Neural progenitor cell (in vitro differentiated cells): ENCODE data around the gene EDC4. TPM values are rescaled to one million over a fixed set of nuclear protein-coding genes. Genes with fewer than 3 reads are reported as not detected.
"Not testable (repeated sequence)": the region's sequence is repeated elsewhere in the genome, so short reads cannot be mapped to it uniquely, and the experiment has no call there.

ENCODE experiments used
- DNase-seq: peaks from one replicate; pipeline ENCODE4 v3.0.0-alpha.2; 2016; ENCODE audit warnings: low spot score
- H2AFZ ChIP-seq: fragments of 200-600 bp; sonication (generic); replicated peaks from 2 replicates; pipeline ENCODE4 v1.6.1; 2016; ENCODE audit warnings: antibody characterized with exemption
- H3F3A ChIP-seq: fragments of 200-600 bp; sonication (generic); 2 replicates; pipeline ENCODE4 v1.6.1; 2016; ENCODE audit warnings: antibody characterized with exemption, low read depth
- H3K27ac ChIP-seq: fragments of 200-600 bp; sonication (generic); 2 replicates; pipeline ENCODE4 v1.5.1; 2016; ENCODE audit warnings: mild to moderate bottlenecking
- H3K27me3 ChIP-seq: fragments of 200-600 bp; sonication (generic); 2 replicates; pipeline ENCODE4 v1.6.1; 2016; ENCODE audit warnings: mild to moderate bottlenecking, moderate library complexity
- H3K36me3 ChIP-seq: fragments of 200-600 bp; sonication (generic); 2 replicates; pipeline ENCODE4 v1.5.1; 2016
- H3K4me1 ChIP-seq: fragments of 200-600 bp; sonication (generic); 2 replicates; pipeline ENCODE4 v1.6.1; 2016; ENCODE audit warnings: mixed run types
- H3K4me2 ChIP-seq: fragments of 200-600 bp; sonication (generic); 2 replicates; pipeline ENCODE4 v1.6.1; 2016
- H3K4me3 ChIP-seq: fragments of 200-600 bp; sonication (generic); 2 replicates; pipeline ENCODE4 v1.5.1; 2016
- H3K79me2 ChIP-seq: fragments of 200-600 bp; sonication (generic); 2 replicates; pipeline ENCODE4 v1.6.1; 2016; ENCODE audit warnings: low read depth
- H3K9ac ChIP-seq: fragments of 200-600 bp; sonication (generic); 2 replicates; pipeline ENCODE4 v1.6.1; 2016
- H3K9me3 ChIP-seq: fragments of 200-600 bp; sonication (generic); 2 replicates; pipeline ENCODE4 v1.5.1; 2016; ENCODE audit warnings: low read depth
- H4K20me1 ChIP-seq: fragments of 200-600 bp; sonication (generic); 2 replicates; pipeline ENCODE4 v1.6.1; 2016; ENCODE audit warnings: low read depth
- H3K27ac Mint-ChIP-seq: 3 replicates; pipeline ENCODE4 v1.8.0; 2021; ENCODE audit warnings: mixed read lengths
- H3K27me3 Mint-ChIP-seq: 2 replicates; pipeline ENCODE4 v1.8.0; 2022; ENCODE audit warnings: low read depth, mild to moderate bottlenecking, inconsistent platforms, moderate library complexity, mixed read lengths; ENCODE audit not compliant: insufficient read depth
- H3K36me3 Mint-ChIP-seq: 3 replicates; pipeline ENCODE4 v1.8.0; 2021; ENCODE audit warnings: mixed read lengths
- H3K4me1 Mint-ChIP-seq: 3 replicates; pipeline ENCODE4 v1.8.0; 2021; ENCODE audit warnings: mixed read lengths
- H3K4me3 Mint-ChIP-seq: 3 replicates; pipeline ENCODE4 v1.8.0; 2021; ENCODE audit warnings: mild to moderate bottlenecking, moderate library complexity, mixed read lengths
- H3K9me3 Mint-ChIP-seq: 3 replicates; pipeline ENCODE4 v1.8.0; 2020; ENCODE audit warnings: mixed read lengths
- EZH2 ChIP-seq: fragments of 200-600 bp; sonication (generic); IDR thresholded peaks from 2 replicates; pipeline ENCODE4 v1.6.1; 2017; ENCODE audit warnings: antibody characterized with exemption, mild to moderate bottlenecking, moderate library complexity
- EZH2phosphoT487 ChIP-seq: fragments of 200-600 bp; sonication (generic); IDR thresholded peaks from 2 replicates; pipeline ENCODE4 v1.6.1; 2017; ENCODE audit warnings: antibody characterized with exemption
- total RNA-seq: library from RNA; depleted of rRNA; stranded (reverse); fragments of >200 nt; gene quantifications from 2 replicates; pipeline ENCODE4 v1.2.3, GENCODE V29; 2015; ENCODE audit warnings: low replicate concordance
- TF ChIP-seq, protein P1 (sequence below): fragments of 200-600 bp; sonication (generic); IDR thresholded peaks from 2 replicates; pipeline ENCODE4 v1.5.1; 2017; ENCODE audit warnings: antibody characterized with exemption, mild to moderate bottlenecking

EDC4 gene
- total RNA-seq, 1 donor from 2014 or later, result 32.7 TPM

DNA sequence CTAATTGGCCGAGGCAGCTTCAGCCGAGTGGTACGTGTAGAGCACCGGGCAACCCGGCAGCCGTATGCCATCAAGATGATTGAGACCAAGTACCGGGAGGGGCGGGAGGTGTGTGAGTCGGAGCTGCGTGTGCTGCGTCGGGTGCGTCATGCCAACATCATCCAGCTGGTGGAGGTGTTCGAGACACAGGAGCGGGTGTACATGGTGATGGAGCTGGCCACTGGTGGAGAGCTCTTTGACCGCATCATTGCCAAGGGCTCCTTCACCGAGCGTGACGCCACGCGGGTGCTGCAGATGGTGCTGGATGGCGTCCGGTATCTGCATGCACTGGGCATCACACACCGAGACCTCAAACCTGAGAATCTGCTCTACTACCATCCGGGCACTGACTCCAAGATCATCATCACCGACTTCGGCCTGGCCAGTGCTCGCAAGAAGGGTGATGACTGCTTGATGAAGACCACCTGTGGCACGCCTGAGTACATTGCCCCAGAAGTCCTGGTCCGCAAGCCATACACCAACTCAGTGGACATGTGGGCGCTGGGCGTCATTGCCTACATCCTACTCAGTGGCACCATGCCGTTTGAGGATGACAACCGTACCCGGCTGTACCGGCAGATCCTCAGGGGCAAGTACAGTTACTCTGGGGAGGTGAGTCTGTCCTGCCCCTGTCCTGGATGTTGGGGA is 36.3 kb downstream of the EDC4 start:
- H3K9me3 Mint-ChIP-seq, result no peaks in the 10 kb centered on the region
- Histone ChIP-seq H3K27me3 (no peaks in the 10 kb centered on the region), H3K9ac (no peak overlapping the region), H3K9me3 (no peaks in the 10 kb centered on the region), H4K20me1 (peaks cover 12% of the 10 kb centered on the region), H3K4me2 (no peak overlapping the region), H3K36me3 (no peaks in the 10 kb centered on the region), H3K79me2 (no peaks in the 10 kb centered on the region), H3K4me1 (no peaks in the 10 kb centered on the region), H3F3A (no peaks in the 10 kb centered on the region), H3K27ac (no peak overlapping the region), H2AFZ (no peak overlapping the region), H3K4me3 (no peak overlapping the region)
- peaks cover 7% of the 10 kb centered on the region for H3K4me1 Mint-ChIP-seq
- H3K27ac Mint-ChIP-seq, result peak overlapping the region; percentile 2
- no peak for DNase-seq
- peaks cover 6% of the 10 kb centered on the region for H3K36me3 Mint-ChIP-seq
- no peak overlapping the region for H3K4me3 Mint-ChIP-seq
- TF ChIP-seq, protein P1, sequence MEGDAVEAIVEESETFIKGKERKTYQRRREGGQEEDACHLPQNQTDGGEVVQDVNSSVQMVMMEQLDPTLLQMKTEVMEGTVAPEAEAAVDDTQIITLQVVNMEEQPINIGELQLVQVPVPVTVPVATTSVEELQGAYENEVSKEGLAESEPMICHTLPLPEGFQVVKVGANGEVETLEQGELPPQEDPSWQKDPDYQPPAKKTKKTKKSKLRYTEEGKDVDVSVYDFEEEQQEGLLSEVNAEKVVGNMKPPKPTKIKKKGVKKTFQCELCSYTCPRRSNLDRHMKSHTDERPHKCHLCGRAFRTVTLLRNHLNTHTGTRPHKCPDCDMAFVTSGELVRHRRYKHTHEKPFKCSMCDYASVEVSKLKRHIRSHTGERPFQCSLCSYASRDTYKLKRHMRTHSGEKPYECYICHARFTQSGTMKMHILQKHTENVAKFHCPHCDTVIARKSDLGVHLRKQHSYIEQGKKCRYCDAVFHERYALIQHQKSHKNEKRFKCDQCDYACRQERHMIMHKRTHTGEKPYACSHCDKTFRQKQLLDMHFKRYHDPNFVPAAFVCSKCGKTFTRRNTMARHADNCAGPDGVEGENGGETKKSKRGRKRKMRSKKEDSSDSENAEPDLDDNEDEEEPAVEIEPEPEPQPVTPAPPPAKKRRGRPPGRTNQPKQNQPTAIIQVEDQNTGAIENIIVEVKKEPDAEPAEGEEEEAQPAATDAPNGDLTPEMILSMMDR, result no peak
- TF ChIP-seq EZH2phosphoT487 (no peak), EZH2 (no peak)
- no peaks in the 10 kb centered on the region for H3K27me3 Mint-ChIP-seq

GRCh38 chr16:67910158-67910557 is 37.3 kb downstream of the EDC4 start:
- Histone ChIP-seq H3K27ac (no peak overlapping the region), H3K4me2 (no peak overlapping the region), H3K4me3 (no peak overlapping the region), H3K36me3 (no peaks in the 10 kb centered on the region), H4K20me1 (peaks cover 9% of the 10 kb centered on the region), H3K79me2 (no peaks in the 10 kb centered on the region), H3K27me3 (no peaks in the 10 kb centered on the region), H2AFZ (no peak overlapping the region), H3K9me3 (no peaks in the 10 kb centered on the region), H3K4me1 (no peaks in the 10 kb centered on the region), H3K9ac (no peak overlapping the region), H3F3A (no peaks in the 10 kb centered on the region)
- peaks cover 7% of the 10 kb centered on the region for H3K4me1 Mint-ChIP-seq
- H3K27ac Mint-ChIP-seq, result no peak overlapping the region
- no peak for TF ChIP-seq EZH2
- TF ChIP-seq, protein P1, result no peak
- no peak for TF ChIP-seq EZH2phosphoT487
- no peak overlapping the region for H3K4me3 Mint-ChIP-seq
- no peak for DNase-seq
- H3K27me3 Mint-ChIP-seq, result no peaks in the 10 kb centered on the region
- peaks cover 10% of the 10 kb centered on the region for H3K36me3 Mint-ChIP-seq
- no peaks in the 10 kb centered on the region for H3K9me3 Mint-ChIP-seq

GRCh38 chr16:67914758-67915495 is 42.1 kb downstream of the EDC4 start:
- Mint-ChIP-seq H3K36me3 (peaks cover 7% of the 10 kb centered on the region), H3K4me1 (peaks cover 3% of the 10 kb centered on the region), H3K27ac (peak overlapping the region; percentile 48), H3K27me3 (peaks cover 4% of the 10 kb centered on the region), H3K4me3 (no peak overlapping the region), H3K9me3 (no peaks in the 10 kb centered on the region)
- no peak for DNase-seq
- no peak overlapping the region for H2AFZ ChIP-seq
- no peak for TF ChIP-seq EZH2
- TF ChIP-seq EZH2phosphoT487, result no peak
- TF ChIP-seq, protein P1, result no peak
- H3K27me3 ChIP-seq, result no peaks in the 10 kb centered on the region
- H3K9me3 ChIP-seq, result no peaks in the 10 kb centered on the region
- no peak overlapping the region for H3K4me2 ChIP-seq
- no peak overlapping the region for H3K27ac ChIP-seq
- no peak overlapping the region for H3K9ac ChIP-seq
- no peaks in the 10 kb centered on the region for H3F3A ChIP-seq
- no peaks in the 10 kb centered on the region for H3K36me3 ChIP-seq
- H3K4me3 ChIP-seq, result no peak overlapping the region
- no peaks in the 10 kb centered on the region for H3K4me1 ChIP-seq
- H4K20me1 ChIP-seq, result peaks cover 24% of the 10 kb centered on the region
- no peaks in the 10 kb centered on the region for H3K79me2 ChIP-seq

DNA sequence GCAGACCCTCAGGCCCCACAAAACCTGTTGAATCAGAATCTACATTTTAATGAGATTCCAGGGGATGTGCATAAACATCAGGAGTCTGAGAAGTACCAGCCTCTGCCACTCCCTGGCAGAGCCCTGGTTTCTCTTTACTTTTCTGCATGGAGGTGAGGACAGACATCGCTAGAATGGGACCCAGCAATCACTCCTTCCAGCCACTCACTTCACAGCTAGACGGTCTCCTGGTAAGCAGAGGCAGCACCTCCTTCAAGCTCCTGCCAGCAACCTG is 42.6 kb downstream of the EDC4 start:
- H2AFZ ChIP-seq, H3K4me2 ChIP-seq: not testable (repeated sequence)

More for the DNA sequence above, 42.6 kb downstream of the EDC4 start:
- not testable (repeated sequence) for H3K27ac Mint-ChIP-seq, DNase-seq, H3K4me3 ChIP-seq, H3K27me3 Mint-ChIP-seq, H3K9ac ChIP-seq, H3K4me3 Mint-ChIP-seq, H3K9me3 Mint-ChIP-seq, H3F3A ChIP-seq, H3K27ac ChIP-seq, H3K4me1 ChIP-seq, H3K27me3 ChIP-seq, H3K79me2 ChIP-seq, H3K4me1 Mint-ChIP-seq, H3K36me3 ChIP-seq, H3K36me3 Mint-ChIP-seq, H3K9me3 ChIP-seq
- peaks cover 25% of the 10 kb centered on the region for H4K20me1 ChIP-seq
